GM18867 (cell line): ENCODE data around the gene C1QC.
"Not testable (repeated sequence)": the region's sequence is repeated elsewhere in the genome, so short reads cannot be mapped to it uniquely, and the experiment has no call there.

ENCODE experiments used
- ATAC-seq: cut with Tn5 transposase; IDR thresholded peaks from one replicate; pipeline ENCODE4 v1.9.1; 2021; ENCODE audit warnings: mild to moderate bottlenecking, moderate library complexity; ENCODE audit not compliant: unreplicated experiment

The C1QC gene

GRCh38 chr1:22646384-22646783 lies 3.0 kb downstream of the C1QC start:
- no peak for ATAC-seq

DNA sequence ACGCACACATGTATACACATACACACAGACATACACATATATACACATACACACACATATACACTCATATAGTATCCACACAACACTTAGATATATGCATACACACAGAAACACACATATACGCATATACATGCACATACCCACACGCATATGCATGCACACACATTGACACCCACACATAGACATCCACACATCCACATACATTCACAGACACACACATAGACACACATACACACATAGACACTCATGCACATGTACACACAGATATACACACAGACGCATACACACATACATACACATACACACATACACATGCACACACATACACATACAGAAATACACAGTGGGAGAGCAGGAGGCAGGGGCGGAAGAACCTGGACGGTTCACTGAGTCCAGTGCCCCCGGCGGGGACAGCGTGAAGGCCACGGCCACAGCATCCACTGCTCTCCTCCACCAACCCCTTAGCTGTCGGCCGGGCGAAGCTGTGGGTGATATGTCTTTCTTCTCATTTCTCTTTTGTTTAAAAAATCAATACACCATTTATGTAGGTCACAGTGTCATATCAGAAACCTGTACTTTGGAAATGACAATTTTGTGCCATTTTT lies 6.8 kb downstream of the C1QC start:
- ATAC-seq, result no peak

GRCh38 chr1:22651941-22652856 lies 8.8 kb downstream of the C1QC start:
- ATAC-seq, result no peak

DNA sequence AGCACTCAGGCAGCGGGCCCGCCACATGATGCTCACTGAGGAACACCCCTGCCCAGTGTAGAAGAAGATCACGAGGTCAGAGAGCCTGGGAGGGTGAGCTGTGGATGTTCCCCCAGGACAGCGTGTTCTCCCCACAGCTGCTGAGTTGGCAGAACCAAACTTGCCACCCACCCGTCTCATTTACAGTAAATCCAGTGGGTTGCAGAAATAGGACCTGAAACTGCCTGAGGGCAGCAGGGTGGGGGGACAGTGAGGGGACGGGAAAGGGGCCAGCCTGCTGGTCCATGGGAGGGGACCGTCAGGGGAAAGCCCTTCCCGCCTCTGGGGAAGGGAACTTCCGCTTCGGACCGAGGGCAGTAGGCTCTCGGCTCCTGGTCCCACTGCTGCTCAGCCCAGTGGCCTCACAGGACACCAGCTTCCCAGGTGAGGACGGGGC lies 9.5 kb downstream of the C1QC start, which contains the start of gene C1QB:
Gene C1QB, plus strand, starts transcription at position 356 of the 436 bp plus-strand sequence. CDS start 6,227 bp downstream, outside the sequence.
- ATAC-seq, result no peak

DNA sequence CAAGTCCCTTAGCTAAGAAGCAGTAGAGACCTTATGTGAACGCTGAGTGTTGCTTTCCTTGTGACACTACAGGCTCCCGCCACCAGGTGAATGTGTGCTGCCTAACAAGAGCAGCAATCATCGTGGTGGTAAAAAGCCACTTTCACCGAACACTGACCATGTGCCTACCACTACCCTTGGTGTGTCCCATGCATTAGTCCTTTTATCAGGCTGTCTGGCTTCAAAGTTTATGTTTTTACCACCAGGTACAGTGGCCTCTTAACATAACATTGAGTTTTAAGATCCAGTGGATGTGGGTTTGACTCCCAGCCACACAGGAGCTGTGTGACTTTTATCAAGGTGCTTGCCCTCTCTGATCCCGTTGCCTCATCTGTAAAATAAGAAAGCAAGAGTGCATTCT lies 11.3 kb downstream of the C1QC start:
- ATAC-seq, result no peak

GRCh38 chr1:22658385-22659163 lies 15.1 kb downstream of the C1QC start:
- ATAC-seq, result no peak

GRCh38 chr1:22660716-22661241 lies 17.3 kb downstream of the C1QC start:
- no peak for ATAC-seq

DNA sequence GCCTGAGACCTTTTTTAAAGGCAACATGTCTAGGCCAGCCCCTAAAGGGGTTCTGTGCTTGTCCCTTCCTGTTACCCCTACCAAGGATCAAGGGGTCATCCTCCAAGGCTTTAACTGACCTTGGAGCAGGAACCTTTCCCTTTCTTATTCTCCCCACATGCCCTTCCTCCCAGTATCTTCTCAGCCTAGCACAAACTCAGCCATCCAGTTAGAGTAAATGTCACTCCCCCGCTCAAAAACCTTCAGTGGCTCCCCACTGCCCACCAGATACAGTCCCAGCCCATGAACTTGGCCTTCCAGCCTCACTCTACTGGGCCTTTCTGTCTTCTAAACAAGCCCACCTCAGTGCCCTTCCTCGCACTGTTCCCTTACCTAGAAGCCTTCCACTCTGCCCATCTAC lies 18.4 kb downstream of the C1QC start:
- ATAC-seq, result no peak

- ATAC-seq, result no peak
Measured at GRCh38 chr1:22662318-22662717, 18.9 kb downstream of the C1QC start.

DNA sequence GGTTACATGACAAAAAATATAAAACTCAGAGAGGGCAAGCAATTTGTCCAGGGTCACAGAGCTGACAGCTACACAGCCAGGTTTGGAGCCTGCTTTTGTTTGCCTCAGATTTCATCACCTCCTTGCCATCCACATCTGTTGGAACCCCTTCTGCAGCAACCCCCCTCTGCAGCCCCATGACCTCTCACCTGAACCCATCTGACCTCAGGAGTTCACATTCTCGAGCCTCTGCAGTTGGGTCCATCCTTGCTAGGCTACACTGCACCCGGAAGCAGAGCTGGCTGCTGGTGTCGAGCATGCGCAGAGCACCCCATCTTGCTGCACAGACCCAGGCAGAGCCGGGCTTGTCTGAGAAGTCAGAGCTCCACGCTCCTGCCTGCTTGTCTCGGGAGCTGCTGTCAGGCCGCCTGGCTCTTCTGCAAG lies 19.6 kb downstream of the C1QC start:
- ATAC-seq, result no peak

DNA sequence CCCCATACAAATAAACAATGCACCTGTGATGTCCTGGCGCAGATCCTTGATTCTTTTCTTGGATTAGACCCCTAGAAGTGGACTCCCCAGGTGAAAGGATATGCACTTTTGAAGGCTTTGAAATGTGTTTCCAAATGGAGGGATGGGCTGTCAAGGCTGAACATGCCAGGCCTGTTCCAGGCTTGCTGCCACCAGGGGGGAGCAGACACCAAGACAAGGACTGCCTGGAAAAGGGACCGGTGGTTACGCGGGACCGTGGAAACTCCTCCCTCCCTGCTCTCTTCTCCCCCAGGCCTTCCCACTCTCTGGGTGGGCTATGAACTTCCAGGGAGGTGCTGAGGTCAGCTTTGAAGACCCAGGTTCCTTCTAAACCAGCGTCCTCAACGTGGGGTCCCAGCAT lies 22.3 kb downstream of the C1QC start:
- ATAC-seq, result no peak

GRCh38 chr1:22666412-22666811 lies 23.0 kb downstream of the C1QC start:
- ATAC-seq, result no peak

DNA sequence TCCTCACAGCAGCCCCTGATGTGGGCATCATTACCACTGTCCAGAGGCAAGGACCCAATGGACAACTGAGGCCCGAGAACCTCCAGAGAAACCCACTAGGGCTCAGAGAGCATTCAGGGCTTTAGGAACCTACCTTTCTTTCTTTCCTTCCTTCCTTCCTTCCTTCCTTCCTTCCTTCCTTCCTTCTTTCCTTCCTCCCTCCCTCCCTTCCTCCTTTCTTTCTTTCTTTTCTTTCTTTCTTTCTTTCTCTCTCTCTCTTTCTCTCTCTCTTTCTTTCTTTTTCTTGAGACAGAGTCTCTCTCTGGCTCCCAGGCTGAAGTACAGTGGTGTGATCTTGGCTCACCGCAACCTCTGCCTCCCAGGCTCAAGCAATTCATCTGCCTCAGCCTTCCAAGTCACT lies 25.4 kb downstream of the C1QC start:
- ATAC-seq, result not testable (repeated sequence)

GRCh38 chr1:22670352-22670975 lies 27.0 kb downstream of the C1QC start:
- ATAC-seq, result no peak

DNA sequence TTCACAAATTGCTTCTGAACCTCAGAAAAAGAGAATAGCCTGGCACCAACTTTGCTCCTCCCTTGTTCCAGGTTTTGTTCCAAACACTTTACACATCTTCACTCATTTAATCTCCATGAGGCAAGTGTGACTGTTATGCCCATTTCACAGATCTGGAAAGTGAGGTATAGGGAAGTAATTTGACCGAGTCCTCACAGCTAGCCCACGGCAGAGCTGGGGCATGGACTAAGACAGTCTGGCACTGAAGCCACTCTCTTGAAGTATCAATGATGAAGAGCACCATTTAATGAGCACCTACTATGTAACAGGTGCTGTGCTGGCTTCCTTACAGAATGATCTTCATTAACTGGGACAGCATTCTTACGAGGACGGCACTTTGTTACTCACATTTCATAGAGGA lies 28.6 kb downstream of the C1QC start:
- no peak for ATAC-seq

GRCh38 chr1:22673486-22674409 lies 30.3 kb downstream of the C1QC start:
- no peak for ATAC-seq

DNA sequence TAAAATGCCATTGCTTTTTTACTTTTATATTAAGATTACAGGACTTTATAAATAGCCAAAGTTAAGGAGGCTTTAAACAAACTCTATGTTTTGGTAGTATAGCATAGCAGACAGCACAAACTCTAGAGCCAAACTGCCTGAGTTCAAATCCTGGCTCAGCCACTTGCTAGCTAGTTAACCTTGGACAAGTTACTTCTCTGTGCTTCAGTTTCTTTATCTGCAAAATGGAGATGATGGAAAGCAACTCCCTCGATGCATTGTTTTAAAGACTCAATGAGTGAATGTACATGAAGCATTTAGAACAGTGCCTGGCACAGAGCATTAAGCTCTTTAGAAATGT lies 30.9 kb downstream of the C1QC start:
- ATAC-seq, result no peak

DNA sequence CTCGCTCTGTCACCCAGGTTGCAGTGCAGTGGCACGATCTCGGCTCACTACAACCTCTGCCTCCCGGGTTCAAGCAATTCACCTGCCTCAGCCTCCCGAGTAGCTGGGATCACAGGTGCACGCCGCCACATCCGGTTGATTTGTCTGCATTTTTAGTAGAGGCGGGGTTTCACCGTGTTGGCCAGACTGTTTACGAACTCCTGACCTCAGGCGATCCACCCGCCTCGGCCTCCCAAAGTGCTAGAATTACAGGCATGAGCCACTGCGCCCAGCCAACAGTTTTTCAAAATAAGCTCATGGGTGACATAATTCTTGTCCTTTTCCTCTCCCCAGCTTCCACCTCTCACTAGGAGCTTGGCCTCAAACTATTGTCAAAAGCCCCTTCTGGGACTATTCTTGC lies 32.7 kb downstream of the C1QC start:
- not testable (repeated sequence) for ATAC-seq

- ATAC-seq, result no peak
Measured at GRCh38 chr1:22676916-22677583, 33.6 kb downstream of the C1QC start.
